Stomach (tissue), 9 donors: Measurements from ENCODE around the gene NCEH1. TPM values are rescaled to one million over a fixed set of nuclear protein-coding genes. Genes with fewer than 3 reads are reported as not detected.
A peak's percentile ranks its signal among the peaks of the same experiment; 100 is the strongest.

Experiments used
- DNase-seq, 2 donors: peaks; one replicate each; pipeline versions ENCODE4 v3.0.0 to v3.0.0-alpha.2; 2013 to 2019
- H3K27ac ChIP-seq, 5 donors: fragments of 200-600 bp in 4 of 5; sonication (generic) in 4 of 5; one replicate each; pipeline ENCODE4 v1.5.1; 2013 to 2019; ENCODE audit warnings: mild to moderate bottlenecking in 1 of 5, moderate library complexity in 1 of 5
- H3K27me3 ChIP-seq, 3 donors: fragments of 200-600 bp; sonication (generic); one replicate each; pipeline ENCODE4 v1.5.1; 2017 to 2019; ENCODE audit warnings: mixed run types in 1 of 3
- H3K36me3 ChIP-seq, 4 donors: fragments of 200-600 bp; sonication (generic); 1 replicate in 3 of 4; 2 replicates in 1 of 4; pipeline ENCODE4 v1.5.1; 2016 to 2019
- H3K4me1 ChIP-seq, 4 donors: fragments of 200-600 bp; sonication (generic); one replicate each; pipeline ENCODE4 v1.5.1; 2016 to 2019
- H3K4me3 ChIP-seq, 4 donors: fragments of 200-600 bp; sonication (generic) in 3 of 4; one replicate each; pipeline ENCODE4 v1.5.1; 2016 to 2019; ENCODE audit warnings: mild to moderate bottlenecking in 1 of 4
- H3K9me3 ChIP-seq, 4 donors: fragments of 200-600 bp; sonication (generic); one replicate each; pipeline ENCODE4 v1.5.1; 2016 to 2019
- CTCF ChIP-seq, 7 experiments: fragments of 450-650 bp in 4 of 7; fragments of 200-600 bp in 3 of 7; sonication (generic) in 3 of 7; IDR thresholded peaks; one replicate each; pipeline ENCODE4 v1.5.1; 2016 to 2019; ENCODE audit warnings: antibody characterized with exemption in 7 of 7, control low read depth in 2 of 7, mild to moderate bottlenecking in 1 of 7
- EP300 ChIP-seq: sonication (generic); formaldehyde crosslinking; IDR thresholded peaks from one replicate; pipeline ENCODE4 v1.6.1; 2017; ENCODE audit warnings: antibody characterized with exemption
- POLR2A ChIP-seq, 4 donors: fragments of 450-650 bp; IDR thresholded peaks; one replicate each; pipeline ENCODE4 v1.6.1; 2016; ENCODE audit warnings: antibody characterized with exemption in 4 of 4, control low read depth in 2 of 4, mild to moderate bottlenecking in 1 of 4, moderate library complexity in 1 of 4
- POLR2AphosphoS5 ChIP-seq, 3 donors: sonication (generic); formaldehyde crosslinking; IDR thresholded peaks; one replicate each; pipeline ENCODE4 v1.6.1; 2016; ENCODE audit warnings: antibody characterized with exemption in 3 of 3
- WGBS, 5 donors: extraction: QIAGEN DNeasy Blood & Tissue Kit in 3 of 5; methylation state at CpG; one replicate each; pipeline versions ENCODE4 v1.1.5 to v1.1.7; 2013 to 2018; 5-methylcytosine and 5-hydroxymethylcytosine counted together
- intact Hi-C: fragments of 100-400 bp; cut with DNase I; formaldehyde crosslinking; loops from one replicate; pipeline ENCODE4 v1.15.1; 2023; ENCODE audit warnings: low total_unique reads
- polyA plus RNA-seq, 3 donors: library from polyadenylated mRNA; stranded (reverse); fragments of 200-250 nt; gene quantifications; one replicate each; pipeline ENCODE4 v1.2.3, GENCODE V29; 2013
- total RNA-seq, 5 donors: library from RNA; depleted of rRNA; stranded (reverse); fragments of >200 nt; gene quantifications; one replicate each; pipeline versions ENCODE4 v1.1.0 to v1.2.3, GENCODE V29; 2014 to 2016
- donor health status: healthy with polysubstance abuse.
- donor health status: Bipolar disorder and iron deficiency.
- donor health status: healthy.

Gene NCEH1
- total and polyA plus RNA-seq, 8 donors: 1.2 to 19.9 (median 7.0) TPM

- 86 to 94% (median 90%) methylated on average over 6 of the region's 6 CpGs for WGBS, 5 donors
- DNase-seq: no peak
- H3K36me3 ChIP-seq: no peaks in the 10 kb centered on the region
- H3K27me3 ChIP-seq: no peaks in the 10 kb centered on the region
- TF ChIP-seq POLR2AphosphoS5 (IDR thresholded peaks at IDR 0.05) (no peak), CTCF (IDR thresholded peaks at IDR 0.05) (no peak), EP300 (no peak), POLR2A (IDR thresholded peaks at IDR 0.05) (no peak)
- H3K27ac ChIP-seq: no peak overlapping the region
- H3K4me1 ChIP-seq: peaks cover 4 to 27% (median 18%) of the 10 kb centered on the region in 4 donors
- intact Hi-C loops: no loop called here
- H3K9me3 ChIP-seq: peaks cover 0 to 10% (median 0%) of the 10 kb centered on the region in 4 donors
- H3K4me3 ChIP-seq: no peak overlapping the region
These were observed 93.7 kb downstream of the NCEH1 start for GRCh38 chr3:172617013-172617706.

- Histone ChIP-seq H3K4me1 (peaks cover 4 to 27% (median 16%) of the 10 kb centered on the region in 4 donors), H3K4me3 (no peak overlapping the region), H3K27ac (peak overlapping the region in 2 of 5 donors; percentile 7 to 10), H3K27me3 (no peaks in the 10 kb centered on the region), H3K9me3 (peaks cover 0 to 10% (median 0%) of the 10 kb centered on the region in 4 donors), H3K36me3 (no peaks in the 10 kb centered on the region)
- no peak for DNase-seq
- WGBS, 5 donors: 16 to 33% (median 23%) methylated on average over 1 of the region's 1 CpG
- intact Hi-C loops: no loop called here
- TF ChIP-seq POLR2A (IDR thresholded peaks at IDR 0.05): no peak
- no peak for TF ChIP-seq CTCF (IDR thresholded peaks at IDR 0.05)
- TF ChIP-seq POLR2AphosphoS5 (IDR thresholded peaks at IDR 0.05): no peak
- TF ChIP-seq EP300: no peak
These were observed 94.8 kb downstream of the NCEH1 start for GRCh38 chr3:172616031-172616461.

- H3K27me3 ChIP-seq: no peaks in the 10 kb centered on the region
- peaks cover 4 to 27% (median 16%) of the 10 kb centered on the region in 4 donors for H3K4me1 ChIP-seq
- no peaks in the 10 kb centered on the region for H3K36me3 ChIP-seq
- intact Hi-C loops: no loop called here
- peaks cover 0 to 10% (median 0%) of the 10 kb centered on the region in 4 donors for H3K9me3 ChIP-seq
- DNase-seq: no peak
- WGBS, 5 donors: 31 to 65% (median 41%) methylated on average over 5 of the region's 5 CpGs
- H3K27ac ChIP-seq: no peak overlapping the region
- TF ChIP-seq CTCF (IDR thresholded peaks at IDR 0.05): no peak
- TF ChIP-seq POLR2AphosphoS5 (IDR thresholded peaks at IDR 0.05): no peak
- TF ChIP-seq EP300: no peak
- no peak for TF ChIP-seq POLR2A (IDR thresholded peaks at IDR 0.05)
- no peak overlapping the region for H3K4me3 ChIP-seq
These were observed 95.6 kb downstream of the NCEH1 start for GRCh38 chr3:172615296-172615695.

GRCh38 chr3:172614340-172615274 is 96.3 kb downstream of the NCEH1 start:
- no peak overlapping the region for H3K27ac ChIP-seq
- no peaks in the 10 kb centered on the region for H3K36me3 ChIP-seq
- 51 to 100% (median 82%) methylated on average over 2 to 7 of the region's 7 CpGs for WGBS, 5 donors
- TF ChIP-seq POLR2A (IDR thresholded peaks at IDR 0.05) (no peak), POLR2AphosphoS5 (IDR thresholded peaks at IDR 0.05) (no peak), CTCF (IDR thresholded peaks at IDR 0.05) (no peak), EP300 (no peak)
- peaks cover 0 to 10% (median 0%) of the 10 kb centered on the region in 4 donors for H3K9me3 ChIP-seq
- intact Hi-C loops: no loop called here
- no peaks in the 10 kb centered on the region for H3K27me3 ChIP-seq
- peaks cover 4 to 27% (median 16%) of the 10 kb centered on the region in 4 donors for H3K4me1 ChIP-seq
- no peak for DNase-seq
- H3K4me3 ChIP-seq: no peak overlapping the region
